ENCODE data around the gene SPRED3.

The SPRED3 gene

DNA sequence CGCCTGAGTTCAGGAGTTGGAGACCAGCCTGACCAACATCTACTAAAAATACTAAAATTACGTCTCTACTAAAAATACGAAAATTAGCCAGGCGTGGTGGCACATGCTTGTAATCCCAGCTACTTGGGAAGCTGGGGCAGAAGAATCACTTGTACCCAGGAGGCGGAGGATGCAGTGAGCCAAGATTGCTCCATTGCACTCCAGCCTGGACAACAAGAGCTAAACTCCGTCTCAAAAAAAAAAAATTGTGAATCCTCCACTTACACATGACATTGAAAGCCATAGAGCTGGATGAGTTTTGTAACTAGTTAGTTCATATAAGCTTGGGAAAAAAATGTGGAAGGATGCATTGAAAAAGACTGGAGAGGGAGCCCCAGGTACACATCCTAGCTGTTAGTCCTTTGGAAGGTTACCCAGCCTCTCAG lies 14.6 kb upstream of the SPRED3 start:
- Histone ChIP-seq H3K27me3 (ENCODE audit: insufficient read depth, low read length) (no peaks in the 10 kb centered on the region), H2AFZ (ENCODE audit: low read length, unreplicated experiment) (peak overlapping the region; percentile 97), H3K27ac (ENCODE audit: low read depth, low read length) (peak overlapping the region; percentile 19; the same call in 1 of the 2 replicates), H3K4me1 (ENCODE audit: control insufficient read depth, insufficient read depth, low read length, unreplicated experiment) (peaks cover 10% of the 10 kb centered on the region), H3K4me3 (ENCODE audit: low read depth, low read length) (peak overlapping the region; percentile 89), H3K79me2 (ENCODE audit: control insufficient read depth, insufficient read depth, low read length, unreplicated experiment) (peaks cover 33% of the 10 kb centered on the region), H3K36me3 (ENCODE audit: insufficient read depth, low read length) (peaks cover 4% of the 10 kb centered on the region; the same call in 1 of the 2 replicates)

DNA sequence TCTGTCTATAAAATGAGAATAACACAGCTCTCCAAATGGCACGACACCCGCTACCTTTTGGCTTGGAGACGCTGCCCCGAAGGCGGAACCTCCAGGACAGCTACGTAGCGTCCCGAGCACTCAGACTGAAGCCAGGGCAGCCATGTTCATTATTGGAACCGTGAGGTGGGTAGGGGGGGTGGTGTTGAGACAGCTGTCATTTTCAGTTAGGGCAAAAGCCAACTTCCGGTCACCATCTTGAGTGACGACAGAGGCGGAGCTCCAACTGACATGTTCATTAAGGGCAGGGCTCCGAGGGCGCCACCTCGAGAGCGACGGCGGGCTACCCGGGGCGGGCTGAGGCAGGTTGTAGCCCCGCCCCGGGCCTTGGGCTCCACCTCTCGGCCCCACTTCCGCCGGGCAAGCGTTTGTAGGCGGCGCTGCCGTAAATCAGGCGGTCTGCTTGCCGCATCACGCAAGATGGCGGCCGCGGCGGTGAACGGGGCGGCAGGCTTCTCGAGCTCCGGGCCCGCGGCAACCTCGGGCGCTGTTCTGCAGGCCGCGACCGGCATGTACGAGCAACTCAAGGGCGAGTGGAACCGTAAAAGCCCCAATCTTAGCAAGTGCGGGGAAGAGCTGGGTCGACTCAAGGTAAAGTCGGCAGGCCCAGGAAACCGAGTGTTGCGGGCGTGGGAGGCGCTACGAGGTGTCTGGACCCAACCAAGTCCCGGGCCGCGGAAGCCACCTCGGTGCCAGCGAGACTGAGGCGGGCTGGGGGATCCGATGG lies 14.0 kb upstream of the SPRED3 start, which contains the start of gene PSMD8:
Gene PSMD8, plus strand, starts transcription at position 240 of the 766 bp plus-strand sequence. Its CDS starts 31 bp downstream, at position 271.
- H3K79me2 ChIP-seq (ENCODE audit: control insufficient read depth, insufficient read depth, low read length, unreplicated experiment), result peaks cover 39% of the 10 kb centered on the region
- peak within 1 kb of the TSS; percentile 62 for H3K27ac ChIP-seq (ENCODE audit: low read depth, low read length)
- H3K4me1 ChIP-seq (ENCODE audit: control insufficient read depth, insufficient read depth, low read length, unreplicated experiment), result peaks cover 10% of the 10 kb centered on the region
- H3K36me3 ChIP-seq (ENCODE audit: insufficient read depth, low read length), result peaks cover 4% of the 10 kb centered on the region; the same call in 1 of the 2 replicates
- peak within 1 kb of the TSS; percentile 89 for H3K4me3 ChIP-seq (ENCODE audit: low read depth, low read length)
- no peaks in the 10 kb centered on the region for H3K27me3 ChIP-seq (ENCODE audit: insufficient read depth, low read length)
- peak within 1 kb of the TSS; percentile 97 for H2AFZ ChIP-seq (ENCODE audit: low read length, unreplicated experiment)

DNA sequence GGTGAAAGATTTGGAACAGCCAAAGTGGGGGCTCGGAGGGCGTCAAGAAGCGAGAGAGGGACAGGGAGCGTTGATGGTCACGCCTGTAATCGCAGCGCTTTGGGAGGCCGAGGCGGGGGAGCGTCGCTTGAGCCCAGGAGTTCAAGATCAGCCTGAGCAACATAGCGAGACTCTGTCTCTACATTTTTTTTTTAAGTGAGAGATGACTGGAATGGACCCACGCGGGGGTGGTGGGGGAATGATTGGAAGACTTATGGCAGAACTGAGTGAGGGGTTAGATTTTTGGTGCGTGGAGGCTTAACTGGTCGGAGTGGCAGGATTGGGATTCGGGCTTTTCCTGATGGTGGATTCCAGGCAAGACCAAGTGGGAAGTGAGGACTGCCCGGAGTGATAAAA lies 13.4 kb upstream of the SPRED3 start:
- peaks cover 4% of the 10 kb centered on the region; the same call in 1 of the 2 replicates for H3K36me3 ChIP-seq (ENCODE audit: insufficient read depth, low read length)
- H3K79me2 ChIP-seq (ENCODE audit: control insufficient read depth, insufficient read depth, low read length, unreplicated experiment), result peaks cover 40% of the 10 kb centered on the region
- H3K4me1 ChIP-seq (ENCODE audit: control insufficient read depth, insufficient read depth, low read length, unreplicated experiment), result peaks cover 10% of the 10 kb centered on the region
- peak overlapping the region; percentile 89 for H3K4me3 ChIP-seq (ENCODE audit: low read depth, low read length)
- H2AFZ ChIP-seq (ENCODE audit: low read length, unreplicated experiment), result peak overlapping the region; percentile 21
- peak overlapping the region; percentile 62 for H3K27ac ChIP-seq (ENCODE audit: low read depth, low read length)
- H3K27me3 ChIP-seq (ENCODE audit: insufficient read depth, low read length), result no peaks in the 10 kb centered on the region

DNA sequence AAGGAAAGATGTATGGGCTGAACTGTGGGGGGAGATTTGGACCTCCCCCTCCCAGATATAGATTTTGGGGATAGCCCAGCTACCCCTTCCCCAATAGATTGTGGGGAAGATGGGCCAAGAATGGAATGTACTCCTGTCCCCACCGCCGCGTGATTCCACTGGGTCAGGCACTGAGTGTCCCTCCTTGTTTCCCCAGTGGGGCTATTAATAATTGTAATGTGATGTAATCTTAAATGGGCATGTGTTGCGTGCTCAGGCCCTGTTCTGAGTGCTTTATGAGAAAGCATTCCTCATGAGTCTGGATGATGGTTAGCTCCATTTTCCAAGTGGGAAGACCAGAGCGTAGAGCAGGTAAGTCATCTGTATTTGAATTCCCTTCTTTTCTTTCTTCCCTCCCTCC lies 12.7 kb upstream of the SPRED3 start:
- Histone ChIP-seq H3K4me3 (ENCODE audit: low read depth, low read length) (peak overlapping the region; percentile 89), H3K27ac (ENCODE audit: low read depth, low read length) (peak overlapping the region; percentile 62), H3K27me3 (ENCODE audit: insufficient read depth, low read length) (no peaks in the 10 kb centered on the region), H2AFZ (ENCODE audit: low read length, unreplicated experiment) (no peak overlapping the region), H3K4me1 (ENCODE audit: control insufficient read depth, insufficient read depth, low read length, unreplicated experiment) (peaks cover 10% of the 10 kb centered on the region), H3K79me2 (ENCODE audit: control insufficient read depth, insufficient read depth, low read length, unreplicated experiment) (peaks cover 40% of the 10 kb centered on the region), H3K36me3 (ENCODE audit: insufficient read depth, low read length) (peaks cover 4% of the 10 kb centered on the region; the same call in 1 of the 2 replicates)

DNA sequence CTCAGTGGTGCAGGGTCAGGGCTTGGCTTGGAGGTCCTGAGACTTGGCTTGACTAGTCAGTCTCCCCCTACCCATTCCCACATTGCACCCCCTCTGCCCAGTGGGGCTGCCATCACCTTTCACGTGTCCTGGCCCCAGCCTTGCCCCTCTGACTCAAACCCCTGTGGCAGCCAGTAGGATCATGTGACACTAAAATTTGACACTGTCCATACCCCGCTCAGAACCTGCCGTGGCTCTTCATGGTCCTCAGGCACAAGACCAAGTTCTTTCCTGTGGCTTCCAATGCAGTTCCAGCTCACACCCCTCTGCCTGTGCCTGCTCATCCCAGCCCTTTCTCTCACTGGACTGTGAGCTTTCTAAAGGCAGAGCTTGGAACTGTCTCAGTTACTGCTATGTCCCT lies 11.9 kb upstream of the SPRED3 start:
- H3K4me1 ChIP-seq (ENCODE audit: control insufficient read depth, insufficient read depth, low read length, unreplicated experiment), result peaks cover 10% of the 10 kb centered on the region
- H3K36me3 ChIP-seq (ENCODE audit: insufficient read depth, low read length), result peaks cover 10% of the 10 kb centered on the region; the same call in 1 of the 2 replicates
- peaks cover 40% of the 10 kb centered on the region for H3K79me2 ChIP-seq (ENCODE audit: control insufficient read depth, insufficient read depth, low read length, unreplicated experiment)
- H2AFZ ChIP-seq (ENCODE audit: low read length, unreplicated experiment), result no peak overlapping the region
- no peak overlapping the region for H3K27ac ChIP-seq (ENCODE audit: low read depth, low read length)
- peak overlapping the region; percentile 89 for H3K4me3 ChIP-seq (ENCODE audit: low read depth, low read length)
- no peaks in the 10 kb centered on the region for H3K27me3 ChIP-seq (ENCODE audit: insufficient read depth, low read length)

DNA sequence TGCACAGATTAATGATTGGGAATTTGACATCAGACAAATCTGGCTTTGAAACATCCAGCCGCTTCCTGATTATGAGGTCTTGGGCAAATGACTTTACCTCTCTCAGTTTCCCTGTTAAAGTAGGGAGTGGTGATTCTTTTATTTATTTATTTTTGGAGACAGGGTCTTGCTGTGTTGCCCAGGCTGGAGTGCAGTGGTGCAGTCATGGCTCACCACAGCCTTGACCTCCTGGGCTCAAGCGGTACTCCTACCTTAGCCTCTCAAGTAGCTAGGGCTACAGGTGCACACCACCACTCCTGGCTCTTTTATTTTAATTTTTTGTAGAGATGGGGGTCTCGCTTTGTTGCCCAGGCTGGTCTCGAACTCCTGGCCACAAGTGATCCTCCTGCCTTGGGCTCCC lies 11.4 kb upstream of the SPRED3 start:
- Histone ChIP-seq H3K27ac (ENCODE audit: low read depth, low read length) (no peak overlapping the region), H3K79me2 (ENCODE audit: control insufficient read depth, insufficient read depth, low read length, unreplicated experiment) (peaks cover 40% of the 10 kb centered on the region), H2AFZ (ENCODE audit: low read length, unreplicated experiment) (no peak overlapping the region), H3K27me3 (ENCODE audit: insufficient read depth, low read length) (no peaks in the 10 kb centered on the region), H3K4me3 (ENCODE audit: low read depth, low read length) (no peak overlapping the region), H3K4me1 (ENCODE audit: control insufficient read depth, insufficient read depth, low read length, unreplicated experiment) (peaks cover 10% of the 10 kb centered on the region), H3K36me3 (ENCODE audit: insufficient read depth, low read length) (peaks cover 10% of the 10 kb centered on the region; the same call in 1 of the 2 replicates)

DNA sequence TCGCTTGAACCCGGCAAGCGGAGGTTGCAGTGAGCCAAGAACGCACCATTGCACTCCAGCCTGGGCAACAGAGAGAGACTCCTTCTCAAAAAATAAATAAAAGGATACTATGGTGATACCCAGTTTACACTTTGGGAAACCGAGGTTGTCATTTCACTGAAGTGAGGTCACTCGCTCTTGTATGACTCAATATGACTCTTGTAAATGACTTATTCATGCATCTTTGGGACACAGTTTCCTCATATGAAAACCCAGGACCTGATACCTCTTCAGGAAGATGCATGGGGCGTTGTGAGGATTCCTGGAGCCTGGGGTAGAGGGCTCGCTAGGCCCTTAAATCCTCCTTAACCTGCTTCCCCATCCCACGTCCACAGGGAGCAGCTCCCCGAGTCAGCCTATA lies 9.6 kb upstream of the SPRED3 start:
- H3K4me1 ChIP-seq (ENCODE audit: control insufficient read depth, insufficient read depth, low read length, unreplicated experiment), result peaks cover 10% of the 10 kb centered on the region
- H3K36me3 ChIP-seq (ENCODE audit: insufficient read depth, low read length), result peaks cover 10% of the 10 kb centered on the region; the same call in 1 of the 2 replicates
- H3K79me2 ChIP-seq (ENCODE audit: control insufficient read depth, insufficient read depth, low read length, unreplicated experiment), result peaks cover 40% of the 10 kb centered on the region
- H3K4me3 ChIP-seq (ENCODE audit: low read depth, low read length), result no peak overlapping the region
- no peak overlapping the region for H3K27ac ChIP-seq (ENCODE audit: low read depth, low read length)
- no peaks in the 10 kb centered on the region for H3K27me3 ChIP-seq (ENCODE audit: insufficient read depth, low read length)
- no peak overlapping the region for H2AFZ ChIP-seq (ENCODE audit: low read length, unreplicated experiment)

DNA sequence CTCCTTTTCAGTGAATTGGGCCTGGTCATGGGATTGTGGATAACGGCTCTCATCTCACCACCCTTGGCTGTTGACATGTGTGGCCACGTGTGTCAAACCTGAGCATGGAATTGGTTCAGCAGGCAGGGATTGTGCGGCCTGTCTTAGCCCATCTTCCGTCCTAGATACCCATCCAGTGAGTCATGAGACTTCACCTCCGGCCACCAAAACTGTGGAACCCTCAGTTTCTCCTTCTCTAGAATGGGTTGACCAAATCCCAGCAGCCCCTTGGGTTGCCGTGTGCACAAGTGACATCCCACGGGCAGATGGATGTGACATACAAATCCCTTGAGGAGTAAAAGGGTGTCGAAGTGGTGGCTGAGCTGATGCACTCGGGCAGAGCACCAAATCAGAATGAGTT lies 7.4 kb upstream of the SPRED3 start:
- Histone ChIP-seq H3K36me3 (ENCODE audit: insufficient read depth, low read length) (peaks cover 10% of the 10 kb centered on the region; the same call in 1 of the 2 replicates), H3K4me3 (ENCODE audit: low read depth, low read length) (no peak overlapping the region), H3K27me3 (ENCODE audit: insufficient read depth, low read length) (no peaks in the 10 kb centered on the region), H3K4me1 (ENCODE audit: control insufficient read depth, insufficient read depth, low read length, unreplicated experiment) (peaks cover 8% of the 10 kb centered on the region), H3K79me2 (ENCODE audit: control insufficient read depth, insufficient read depth, low read length, unreplicated experiment) (peaks cover 28% of the 10 kb centered on the region), H2AFZ (ENCODE audit: low read length, unreplicated experiment) (no peak overlapping the region), H3K27ac (ENCODE audit: low read depth, low read length) (no peak overlapping the region)

DNA sequence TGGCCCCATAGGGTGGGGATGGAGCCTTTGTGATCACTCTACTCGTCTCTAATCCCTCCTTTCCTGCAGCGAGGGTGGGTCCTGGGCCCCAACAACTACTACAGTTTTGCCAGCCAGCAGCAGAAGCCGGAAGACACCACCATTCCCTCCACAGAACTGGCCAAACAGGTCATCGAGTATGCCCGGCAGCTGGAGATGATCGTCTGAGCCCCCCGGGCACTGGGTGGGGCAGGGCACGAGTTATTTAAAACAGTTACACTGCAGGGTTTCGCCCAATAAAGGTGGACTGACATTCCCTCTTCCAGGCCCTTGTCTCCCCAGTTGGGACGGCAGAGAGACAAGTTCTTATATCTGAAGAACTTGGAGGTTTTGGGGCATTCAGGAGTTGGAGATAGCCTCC lies 5.3 kb upstream of the SPRED3 start:
- Histone ChIP-seq H3K79me2 (ENCODE audit: control insufficient read depth, insufficient read depth, low read length, unreplicated experiment) (peaks cover 9% of the 10 kb centered on the region), H3K4me3 (ENCODE audit: low read depth, low read length) (no peak overlapping the region), H3K27ac (ENCODE audit: low read depth, low read length) (no peak overlapping the region), H3K27me3 (ENCODE audit: insufficient read depth, low read length) (no peaks in the 10 kb centered on the region), H3K36me3 (ENCODE audit: insufficient read depth, low read length) (peaks cover 6% of the 10 kb centered on the region; the same call in 1 of the 2 replicates), H2AFZ (ENCODE audit: low read length, unreplicated experiment) (no peak overlapping the region), H3K4me1 (ENCODE audit: control insufficient read depth, insufficient read depth, low read length, unreplicated experiment) (no peaks in the 10 kb centered on the region)

DNA sequence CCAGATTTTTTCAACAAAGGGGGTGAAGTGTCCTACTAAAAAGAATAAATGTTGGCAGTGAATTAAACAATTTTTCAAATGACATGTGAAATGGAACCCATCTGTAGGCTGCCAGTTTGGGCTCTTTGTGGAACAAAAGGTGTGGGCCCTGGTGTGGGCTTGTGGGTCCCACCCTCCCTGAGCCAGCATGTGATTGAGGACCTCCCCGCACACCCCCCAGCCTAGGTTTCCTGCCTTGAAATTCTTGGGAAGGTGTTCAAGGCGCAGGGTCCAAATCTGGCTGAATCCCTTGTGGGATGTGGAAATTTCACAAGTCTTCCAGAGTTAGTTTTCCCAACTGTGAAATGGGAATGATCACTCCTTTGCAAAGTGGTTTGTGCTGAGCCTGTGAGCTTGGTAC lies 4.8 kb upstream of the SPRED3 start:
- Histone ChIP-seq H3K79me2 (ENCODE audit: control insufficient read depth, insufficient read depth, low read length, unreplicated experiment) (peaks cover 9% of the 10 kb centered on the region), H3K4me1 (ENCODE audit: control insufficient read depth, insufficient read depth, low read length, unreplicated experiment) (no peaks in the 10 kb centered on the region), H3K27ac (ENCODE audit: low read depth, low read length) (no peak overlapping the region), H3K4me3 (ENCODE audit: low read depth, low read length) (no peak overlapping the region), H2AFZ (ENCODE audit: low read length, unreplicated experiment) (no peak overlapping the region), H3K27me3 (ENCODE audit: insufficient read depth, low read length) (no peaks in the 10 kb centered on the region), H3K36me3 (ENCODE audit: insufficient read depth, low read length) (peaks cover 6% of the 10 kb centered on the region; the same call in 1 of the 2 replicates)

All from ACC112 (cell line).